ENCODE results near the gene EVA1B. TPM values are rescaled to one million over a fixed set of nuclear protein-coding genes. Genes with fewer than 3 reads are reported as not detected.

The EVA1B gene
- total RNA-seq, 2 donors from 2014 or later, result 24.6 to 45.8 TPM

- no peak for DNase-seq (ENCODE audit: low spot score)
- H3K36me3 ChIP-seq, result peaks cover 12% of the 10 kb centered on the region
- H3K4me3 ChIP-seq, result no peak overlapping the region
- peaks cover 0 to 34% of the 10 kb centered on the region in 2 donors for H3K4me1 ChIP-seq
- no peak for TF ChIP-seq CTCF (IDR thresholded peaks at IDR 0.05)
- no peaks in the 10 kb centered on the region for H3K27me3 ChIP-seq
- H3K27ac ChIP-seq, result peak overlapping the region; percentile 33 to 46
- H3K9me3 ChIP-seq, result no peaks in the 10 kb centered on the region
These were observed 42.7 kb upstream of the EVA1B start for GRCh38 chr1:36366091-36366661.

- H3K27me3 ChIP-seq, result no peaks in the 10 kb centered on the region
- H3K4me3 ChIP-seq, result no peak overlapping the region
- no peaks in the 10 kb centered on the region for H3K9me3 ChIP-seq
- H3K4me1 ChIP-seq, result peaks cover 0 to 30% of the 10 kb centered on the region in 2 donors
- no peak for TF ChIP-seq CTCF (IDR thresholded peaks at IDR 0.05)
- peaks cover 12% of the 10 kb centered on the region for H3K36me3 ChIP-seq
- DNase-seq (ENCODE audit: low spot score), result no peak
- H3K27ac ChIP-seq, result peak overlapping the region; percentile 33 to 46
These were observed 41.9 kb upstream of the EVA1B start for GRCh38 chr1:36365381-36365780.

- Histone ChIP-seq H3K36me3 (peaks cover 49% of the 10 kb centered on the region), H3K9me3 (no peaks in the 10 kb centered on the region), H3K4me1 (peaks cover 0 to 1% of the 10 kb centered on the region in 2 donors), H3K27me3 (no peaks in the 10 kb centered on the region), H3K4me3 (no peak overlapping the region), H3K27ac (no peak overlapping the region)
- no peak for TF ChIP-seq CTCF (IDR thresholded peaks at IDR 0.05)
- no peak for DNase-seq (ENCODE audit: low spot score)
These were observed 36.6 kb upstream of the EVA1B start for GRCh38 chr1:36359911-36360550.

GRCh38 chr1:36359383-36359782, 35.9 kb upstream of the EVA1B start:
- H3K9me3 ChIP-seq, result no peaks in the 10 kb centered on the region
- peaks cover 55% of the 10 kb centered on the region for H3K36me3 ChIP-seq
- no peak for DNase-seq (ENCODE audit: low spot score)
- H3K27me3 ChIP-seq, result no peaks in the 10 kb centered on the region
- no peaks in the 10 kb centered on the region for H3K4me1 ChIP-seq
- H3K4me3 ChIP-seq, result no peak overlapping the region
- H3K27ac ChIP-seq, result no peak overlapping the region
- no peak for TF ChIP-seq CTCF (IDR thresholded peaks at IDR 0.05)

- Histone ChIP-seq H3K27me3 (no peaks in the 10 kb centered on the region), H3K4me1 (no peaks in the 10 kb centered on the region), H3K36me3 (peaks cover 63% of the 10 kb centered on the region), H3K27ac (no peak overlapping the region), H3K4me3 (no peak overlapping the region), H3K9me3 (no peaks in the 10 kb centered on the region)
- no peak for TF ChIP-seq CTCF (IDR thresholded peaks at IDR 0.05)
- DNase-seq (ENCODE audit: low spot score), result no peak
These were observed 35.2 kb upstream of the EVA1B start for GRCh38 chr1:36358514-36359084.

Measured in right atrium auricular region (tissue), 2 donors.